HFFc6 (cell line): ENCODE measurements around the gene TTLL7. TPM values are rescaled to one million over a fixed set of nuclear protein-coding genes. Genes with fewer than 3 reads are reported as not detected.

Experiments
- DNase-seq: peaks from one replicate; pipeline ENCODE4 v3.0.0-alpha.2; 2018
- H3K27ac Mint-ChIP-seq: 2 replicates; pipeline ENCODE4 v1.8.0; 2020; ENCODE audit warnings: mild to moderate bottlenecking, mixed read lengths
- H3K27me3 Mint-ChIP-seq: 2 replicates; pipeline ENCODE4 v1.8.0; 2021; ENCODE audit warnings: mild to moderate bottlenecking, moderate library complexity, mixed read lengths; ENCODE audit not compliant: insufficient read depth
- H3K36me3 Mint-ChIP-seq: 2 replicates; pipeline ENCODE4 v1.8.0; 2021; ENCODE audit warnings: low read depth, mixed read lengths
- H3K4me1 Mint-ChIP-seq: 2 replicates; pipeline ENCODE4 v1.8.0; 2020; ENCODE audit warnings: low read depth, mixed read lengths
- H3K4me3 Mint-ChIP-seq: 2 replicates; pipeline ENCODE4 v1.8.0; 2020; ENCODE audit warnings: mild to moderate bottlenecking, moderate library complexity, mixed read lengths
- H3K9me3 Mint-ChIP-seq: 2 replicates; pipeline ENCODE4 v1.8.0; 2020; ENCODE audit warnings: mild to moderate bottlenecking, mixed read lengths
- total RNA-seq, 6 experiments: library from RNA; stranded (reverse); fragmentation: NEBNext Ultra II Directional; extraction: Animal tissue kit (Norgen Biotek cat#: 25700); gene quantifications; 2 replicates in 1 of 6; 3 replicates in 5 of 6; pipeline ENCODE4 v1.2.3, GENCODE V29; 2021
- TF ChIP-seq, protein P1 (sequence below): fragments of 200-600 bp; sonication (generic); IDR thresholded peaks from 2 replicates; pipeline ENCODE4 v1.5.0; 2021; ENCODE audit warnings: antibody characterized with exemption, mild to moderate bottlenecking

The TTLL7 gene
- total RNA-seq, 6 experiments from 2014 or later, result 5.1 to 8.4 (median 7.5) TPM

DNA sequence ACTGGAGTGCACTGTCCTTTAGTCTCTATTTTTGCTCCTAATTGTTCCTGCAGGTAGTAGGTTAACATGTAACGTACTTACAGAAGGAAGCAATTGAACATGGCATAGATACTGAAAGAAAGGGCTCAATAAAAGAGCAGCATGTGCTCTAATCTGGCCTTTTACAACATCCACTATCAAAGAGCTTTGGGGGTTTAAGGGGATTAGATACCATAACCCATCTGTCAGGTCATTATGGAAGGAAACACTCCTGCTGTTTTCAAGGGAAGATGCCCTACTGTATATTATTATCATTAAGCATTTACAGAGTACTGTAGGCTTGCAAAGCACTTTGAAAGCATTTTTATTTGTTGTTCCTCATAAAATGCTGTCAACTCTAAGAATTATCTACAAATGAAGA lies 152.8 kb downstream of the TTLL7 start:
- Mint-ChIP-seq H3K27me3 (peaks cover 5% of the 10 kb centered on the region), H3K4me3 (no peak overlapping the region), H3K36me3 (no peaks in the 10 kb centered on the region), H3K9me3 (no peaks in the 10 kb centered on the region), H3K27ac (no peak overlapping the region), H3K4me1 (no peaks in the 10 kb centered on the region)
- TF ChIP-seq, protein P1, sequence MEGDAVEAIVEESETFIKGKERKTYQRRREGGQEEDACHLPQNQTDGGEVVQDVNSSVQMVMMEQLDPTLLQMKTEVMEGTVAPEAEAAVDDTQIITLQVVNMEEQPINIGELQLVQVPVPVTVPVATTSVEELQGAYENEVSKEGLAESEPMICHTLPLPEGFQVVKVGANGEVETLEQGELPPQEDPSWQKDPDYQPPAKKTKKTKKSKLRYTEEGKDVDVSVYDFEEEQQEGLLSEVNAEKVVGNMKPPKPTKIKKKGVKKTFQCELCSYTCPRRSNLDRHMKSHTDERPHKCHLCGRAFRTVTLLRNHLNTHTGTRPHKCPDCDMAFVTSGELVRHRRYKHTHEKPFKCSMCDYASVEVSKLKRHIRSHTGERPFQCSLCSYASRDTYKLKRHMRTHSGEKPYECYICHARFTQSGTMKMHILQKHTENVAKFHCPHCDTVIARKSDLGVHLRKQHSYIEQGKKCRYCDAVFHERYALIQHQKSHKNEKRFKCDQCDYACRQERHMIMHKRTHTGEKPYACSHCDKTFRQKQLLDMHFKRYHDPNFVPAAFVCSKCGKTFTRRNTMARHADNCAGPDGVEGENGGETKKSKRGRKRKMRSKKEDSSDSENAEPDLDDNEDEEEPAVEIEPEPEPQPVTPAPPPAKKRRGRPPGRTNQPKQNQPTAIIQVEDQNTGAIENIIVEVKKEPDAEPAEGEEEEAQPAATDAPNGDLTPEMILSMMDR, result no peak
- DNase-seq, result no peak

DNA sequence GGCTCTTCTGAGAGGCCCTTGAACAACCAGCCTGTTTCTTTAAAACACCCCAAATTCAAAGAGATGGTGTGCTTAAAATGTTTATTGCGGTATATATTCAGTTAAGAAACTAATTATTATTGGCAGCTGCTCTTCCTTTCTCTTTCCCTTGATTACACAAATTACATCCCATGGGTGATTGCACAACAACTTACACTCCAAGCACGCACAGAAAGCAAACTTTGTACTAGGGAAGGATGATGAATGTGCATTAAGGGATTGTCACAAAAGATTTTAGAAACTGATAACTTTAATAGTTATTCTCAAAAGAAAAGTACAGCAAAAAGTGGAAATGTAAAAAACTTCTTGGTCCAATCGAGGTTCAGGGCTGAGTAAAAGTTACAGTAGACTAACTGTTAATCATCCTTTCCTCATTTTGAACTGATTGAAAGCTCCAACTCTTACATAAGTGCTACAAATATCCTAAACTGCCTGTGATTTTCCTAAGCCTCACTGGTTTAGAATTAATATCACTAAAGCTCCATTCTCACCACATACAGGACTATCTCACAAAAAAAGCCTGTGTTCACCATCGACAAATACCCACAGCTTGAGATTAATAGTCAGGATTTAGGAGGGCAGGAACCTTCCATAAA lies 153.4 kb downstream of the TTLL7 start:
- Mint-ChIP-seq H3K36me3 (no peaks in the 10 kb centered on the region), H3K4me3 (no peak overlapping the region), H3K27ac (no peak overlapping the region), H3K4me1 (no peaks in the 10 kb centered on the region), H3K27me3 (peaks cover 2% of the 10 kb centered on the region), H3K9me3 (no peaks in the 10 kb centered on the region)
- DNase-seq, result no peak
- TF ChIP-seq, protein P1, result no peak

DNA sequence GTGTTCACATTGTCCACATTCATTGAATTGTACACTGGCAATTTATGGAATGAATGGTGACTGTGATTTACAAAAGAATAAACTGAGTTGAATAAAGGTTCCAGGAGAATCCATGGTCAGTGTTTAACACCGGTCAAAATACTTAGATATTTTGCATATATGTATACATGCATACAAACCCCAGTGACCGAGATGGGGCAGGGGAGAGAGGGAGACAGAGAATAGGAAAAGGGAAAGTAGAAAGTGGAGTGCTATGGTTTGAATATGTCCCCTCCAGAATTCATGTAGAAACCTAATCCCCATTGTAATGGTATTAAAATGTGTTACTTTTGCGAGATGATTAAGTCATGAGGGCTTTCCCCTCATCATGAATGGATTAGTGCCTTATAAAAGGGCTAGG lies 154.4 kb downstream of the TTLL7 start:
- peaks cover 1% of the 10 kb centered on the region for H3K27me3 Mint-ChIP-seq
- H3K4me1 Mint-ChIP-seq, result no peaks in the 10 kb centered on the region
- TF ChIP-seq, protein P1, result no peak
- H3K36me3 Mint-ChIP-seq, result no peaks in the 10 kb centered on the region
- H3K27ac Mint-ChIP-seq, result no peak overlapping the region
- no peaks in the 10 kb centered on the region for H3K9me3 Mint-ChIP-seq
- DNase-seq, result no peak
- H3K4me3 Mint-ChIP-seq, result no peak overlapping the region

DNA sequence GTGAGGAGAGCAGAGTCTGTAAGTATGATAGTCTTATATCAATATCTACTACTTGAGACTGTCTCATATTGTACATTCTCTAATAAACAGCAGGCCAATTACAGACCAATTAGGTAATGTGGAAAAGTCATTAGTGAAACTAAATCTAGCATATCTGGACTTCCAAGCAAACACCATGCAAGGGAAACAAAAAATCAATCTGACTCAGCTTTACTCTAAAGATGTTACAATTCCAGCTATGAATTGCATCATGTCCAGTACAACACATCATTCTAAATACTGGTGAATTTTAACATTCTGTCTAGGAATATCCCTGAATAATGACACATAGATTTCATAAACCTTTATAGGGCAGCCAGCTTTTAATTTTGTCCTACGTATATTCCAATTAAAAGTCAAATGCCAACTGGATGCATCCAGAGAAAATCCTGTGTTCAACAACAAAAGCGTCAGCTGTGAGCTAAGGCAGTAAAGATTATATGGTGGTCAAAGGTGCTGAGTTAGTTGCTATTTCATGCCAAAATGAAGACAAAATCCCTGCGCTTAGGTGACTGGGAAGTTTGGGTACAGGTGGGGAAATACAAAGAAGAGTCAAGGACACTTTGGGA lies 159.3 kb downstream of the TTLL7 start:
- H3K4me1 Mint-ChIP-seq, result no peaks in the 10 kb centered on the region
- H3K27ac Mint-ChIP-seq, result no peak overlapping the region
- no peaks in the 10 kb centered on the region for H3K9me3 Mint-ChIP-seq

DNA sequence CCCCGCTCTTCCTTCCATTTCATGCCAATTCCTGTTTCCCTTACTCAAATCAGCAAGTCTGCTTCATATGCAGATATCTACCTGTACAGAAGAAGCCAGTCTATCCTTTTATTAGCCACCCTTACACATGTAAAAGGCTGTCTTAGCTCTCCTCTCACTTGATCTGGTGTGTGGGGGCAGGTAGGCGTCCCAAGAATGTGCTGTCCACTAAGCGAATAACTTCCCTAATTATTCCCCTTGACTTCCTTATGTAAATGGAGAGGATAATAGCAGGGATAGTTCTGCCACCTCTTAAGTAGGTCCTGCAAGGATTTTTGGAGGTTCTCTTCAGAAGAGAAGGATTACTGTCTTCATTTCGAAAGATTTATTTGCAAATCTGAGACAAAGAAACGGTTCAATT lies 160.4 kb downstream of the TTLL7 start:
- TF ChIP-seq, protein P1, result no peak
- no peak overlapping the region for H3K4me3 Mint-ChIP-seq
- H3K36me3 Mint-ChIP-seq, result no peaks in the 10 kb centered on the region
- H3K4me1 Mint-ChIP-seq, result no peaks in the 10 kb centered on the region
- DNase-seq, result no peak
- no peaks in the 10 kb centered on the region for H3K27me3 Mint-ChIP-seq
- H3K9me3 Mint-ChIP-seq, result no peaks in the 10 kb centered on the region
- H3K27ac Mint-ChIP-seq, result no peak overlapping the region

More for the DNA sequence above, 159.3 kb downstream of the TTLL7 start:
- H3K4me3 Mint-ChIP-seq, result no peak overlapping the region
- TF ChIP-seq, protein P1, result no peak
- no peak for DNase-seq
- no peaks in the 10 kb centered on the region for H3K27me3 Mint-ChIP-seq
- H3K36me3 Mint-ChIP-seq, result no peaks in the 10 kb centered on the region
